GM06990 (cell line): ENCODE results near the gene CENPU.

Experiments
- DNase-seq: peaks from one replicate; pipeline ENCODE4 v3.0.0-alpha.2; 2011; ENCODE audit not compliant: insufficient read length; ENCODE audit errors: extremely low read depth
- H3K27me3 ChIP-seq: replicated peaks from 2 replicates; pipeline ENCODE4 v1.6.0; 2011; ENCODE audit warnings: low read length; ENCODE audit not compliant: control insufficient read depth, insufficient read depth
- H3K36me3 ChIP-seq: 2 replicates; pipeline ENCODE4 v1.5.1; 2011; ENCODE audit warnings: low read length; ENCODE audit not compliant: control insufficient read depth, insufficient read depth
- H3K4me3 ChIP-seq: replicated peaks from 2 replicates; pipeline ENCODE4 v1.5.1; 2011; ENCODE audit warnings: low read depth, mild to moderate bottlenecking, control low read depth, low read length
- TF ChIP-seq, protein P1 (sequence below): IDR thresholded peaks from 2 replicates; pipeline ENCODE4 v1.5.1; 2011; ENCODE audit warnings: low read length, control low read depth, mild to moderate bottlenecking, inconsistent platforms; ENCODE audit not compliant: insufficient read depth, poor library complexity, severe bottlenecking

Gene CENPU

DNA sequence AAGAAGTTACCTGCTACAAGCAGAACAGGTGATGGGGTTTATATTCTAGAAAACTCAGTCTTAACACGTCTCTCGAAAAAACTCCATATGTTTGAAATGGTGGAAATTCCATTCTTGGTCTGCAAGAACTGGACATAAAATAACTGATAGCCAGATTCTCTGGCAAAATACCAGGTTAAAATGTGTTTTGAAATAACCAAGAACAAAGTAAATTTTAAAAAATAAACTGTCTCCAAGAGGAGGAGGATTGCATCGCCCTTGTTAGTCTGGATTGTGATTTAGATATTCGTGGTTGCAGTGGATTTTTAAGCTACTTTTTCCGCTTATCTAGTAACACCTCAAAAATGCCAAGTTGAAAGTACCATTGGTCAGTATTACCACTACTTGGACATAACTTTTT, 40.8 kb downstream of the CENPU start:
- H3K27me3 ChIP-seq = no peaks in the 10 kb centered on the region
- no peaks in the 10 kb centered on the region; the same call in 1 of the 2 replicates for H3K36me3 ChIP-seq
- TF ChIP-seq, protein P1, sequence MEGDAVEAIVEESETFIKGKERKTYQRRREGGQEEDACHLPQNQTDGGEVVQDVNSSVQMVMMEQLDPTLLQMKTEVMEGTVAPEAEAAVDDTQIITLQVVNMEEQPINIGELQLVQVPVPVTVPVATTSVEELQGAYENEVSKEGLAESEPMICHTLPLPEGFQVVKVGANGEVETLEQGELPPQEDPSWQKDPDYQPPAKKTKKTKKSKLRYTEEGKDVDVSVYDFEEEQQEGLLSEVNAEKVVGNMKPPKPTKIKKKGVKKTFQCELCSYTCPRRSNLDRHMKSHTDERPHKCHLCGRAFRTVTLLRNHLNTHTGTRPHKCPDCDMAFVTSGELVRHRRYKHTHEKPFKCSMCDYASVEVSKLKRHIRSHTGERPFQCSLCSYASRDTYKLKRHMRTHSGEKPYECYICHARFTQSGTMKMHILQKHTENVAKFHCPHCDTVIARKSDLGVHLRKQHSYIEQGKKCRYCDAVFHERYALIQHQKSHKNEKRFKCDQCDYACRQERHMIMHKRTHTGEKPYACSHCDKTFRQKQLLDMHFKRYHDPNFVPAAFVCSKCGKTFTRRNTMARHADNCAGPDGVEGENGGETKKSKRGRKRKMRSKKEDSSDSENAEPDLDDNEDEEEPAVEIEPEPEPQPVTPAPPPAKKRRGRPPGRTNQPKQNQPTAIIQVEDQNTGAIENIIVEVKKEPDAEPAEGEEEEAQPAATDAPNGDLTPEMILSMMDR = no peak
- no peak for DNase-seq
- H3K4me3 ChIP-seq = no peak overlapping the region

DNA sequence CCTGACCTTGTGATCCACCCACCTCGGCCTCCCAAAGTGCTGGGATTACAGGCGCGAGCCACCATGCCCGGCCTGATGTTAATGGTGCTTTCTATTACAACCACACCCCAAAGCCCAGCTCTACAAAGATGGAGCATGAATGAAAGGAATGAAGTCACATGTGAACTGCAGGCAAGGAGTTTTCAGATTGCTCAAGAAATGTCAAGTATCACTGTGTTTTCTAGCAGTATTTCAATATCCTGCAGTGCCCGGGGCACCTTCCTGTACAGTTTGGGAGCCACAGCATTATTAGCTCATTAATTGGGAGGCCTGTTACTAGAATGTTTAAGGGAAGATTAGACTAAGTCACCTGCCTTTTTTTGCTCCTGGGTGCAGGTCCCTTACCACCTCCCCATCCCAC, 44.2 kb downstream of the CENPU start:
- H3K27me3 ChIP-seq = no peaks in the 10 kb centered on the region
- TF ChIP-seq, protein P1 = no peak
- no peak overlapping the region for H3K4me3 ChIP-seq
- no peak for DNase-seq
- no peaks in the 10 kb centered on the region; the same call in none of the 2 replicates for H3K36me3 ChIP-seq

DNA sequence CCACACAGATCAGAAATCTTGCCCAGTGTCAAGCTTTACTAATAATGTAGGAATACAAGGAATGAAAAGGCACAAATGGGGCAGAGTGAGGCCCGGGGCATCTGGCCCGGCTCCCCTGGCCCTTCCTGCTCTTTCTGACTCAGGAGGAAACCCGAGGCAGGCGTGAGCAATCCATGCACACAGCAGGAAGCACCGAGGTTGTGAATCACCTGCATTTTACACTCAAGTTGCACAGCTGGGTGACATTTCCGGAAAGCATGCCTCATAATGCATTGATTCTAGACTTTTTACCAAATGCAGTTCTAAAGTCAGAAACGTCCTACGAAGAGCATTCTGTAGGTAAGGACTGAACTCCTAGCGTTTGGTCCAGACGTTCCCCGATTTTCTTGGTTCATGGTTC, 45.4 kb downstream of the CENPU start:
- no peaks in the 10 kb centered on the region; the same call in none of the 2 replicates for H3K36me3 ChIP-seq
- TF ChIP-seq, protein P1 = no peak
- no peak overlapping the region for H3K4me3 ChIP-seq
- no peaks in the 10 kb centered on the region for H3K27me3 ChIP-seq
- DNase-seq = no peak

DNA sequence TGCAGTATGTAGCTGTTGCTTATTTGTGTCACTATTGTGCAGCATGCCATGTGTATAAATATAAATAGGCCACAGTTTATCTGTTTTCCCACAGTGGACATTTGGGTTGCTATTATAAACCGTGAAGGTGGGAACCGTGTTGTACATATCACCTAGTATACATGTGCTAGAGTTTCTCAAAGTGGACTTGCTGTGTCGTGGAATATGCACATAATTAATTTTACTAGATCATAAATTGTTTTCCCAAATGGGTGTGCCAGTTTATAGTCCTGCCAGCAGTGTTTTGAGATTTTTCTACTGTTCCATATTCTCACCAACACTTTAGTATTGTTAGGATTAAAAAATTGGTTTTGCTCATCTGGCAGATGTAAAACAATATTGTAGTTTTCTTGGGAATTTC, 45.9 kb downstream of the CENPU start:
- no peak for DNase-seq
- TF ChIP-seq, protein P1 = no peak
- no peaks in the 10 kb centered on the region; the same call in none of the 2 replicates for H3K36me3 ChIP-seq
- H3K27me3 ChIP-seq = no peaks in the 10 kb centered on the region
- H3K4me3 ChIP-seq = no peak overlapping the region

DNA sequence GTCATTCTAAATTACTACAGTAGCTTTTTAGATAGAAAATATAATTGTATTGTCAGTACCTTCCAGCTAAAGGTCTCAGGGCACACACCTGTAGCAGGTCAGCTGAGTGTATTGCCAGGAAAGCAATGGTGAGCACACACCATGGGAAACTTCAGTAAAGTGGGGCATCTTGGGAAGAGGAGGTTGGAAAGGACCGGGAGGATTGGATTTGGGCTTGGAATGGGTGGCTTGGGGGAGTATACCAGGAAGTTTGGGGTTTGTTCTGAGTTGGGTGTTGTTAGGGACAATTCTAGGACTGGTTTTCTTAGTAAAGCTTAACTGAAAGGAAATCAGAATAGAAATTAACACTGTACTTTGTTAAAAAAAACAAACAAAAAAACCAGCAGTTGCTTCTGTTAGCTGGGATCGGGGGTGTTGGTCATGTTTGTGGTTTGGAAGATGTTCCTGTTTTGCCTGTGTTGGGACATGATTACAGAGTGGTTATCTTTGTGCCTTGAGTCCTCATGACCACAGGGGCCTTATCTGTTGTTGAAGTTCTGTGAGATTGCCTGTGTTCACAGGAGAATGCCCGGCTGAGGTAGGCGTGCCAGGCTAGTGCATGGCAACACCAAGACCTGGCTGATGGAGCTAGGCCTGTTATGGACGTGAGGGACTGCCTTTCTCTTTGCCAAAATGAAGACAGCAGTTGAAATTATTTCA, 49.3 kb downstream of the CENPU start:
- Histone ChIP-seq H3K36me3 (no peaks in the 10 kb centered on the region; the same call in none of the 2 replicates), H3K4me3 (no peak overlapping the region), H3K27me3 (no peaks in the 10 kb centered on the region)
- TF ChIP-seq, protein P1 = no peak
- DNase-seq = no peak

DNA sequence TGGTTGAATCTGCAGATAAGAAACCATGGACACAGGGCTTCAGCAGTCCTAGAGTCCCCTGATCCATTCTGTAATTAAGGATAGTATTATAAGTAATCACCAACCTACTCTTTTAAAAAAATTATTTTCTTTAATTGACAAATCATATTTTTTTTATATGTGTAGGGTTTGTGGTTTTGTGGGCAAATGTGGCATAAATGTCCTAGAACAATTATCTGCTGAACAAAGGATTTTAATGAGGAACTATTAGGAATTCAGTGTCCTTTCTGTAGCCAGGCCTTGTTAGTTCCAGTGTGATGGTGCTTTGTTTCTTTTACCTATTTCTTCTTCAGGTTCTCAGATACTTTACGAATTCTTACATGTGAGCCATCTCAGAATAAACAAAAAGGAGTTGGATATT, 52.0 kb downstream of the CENPU start:
- Histone ChIP-seq H3K4me3 (no peak overlapping the region), H3K36me3 (no peaks in the 10 kb centered on the region; the same call in 1 of the 2 replicates), H3K27me3 (no peaks in the 10 kb centered on the region)
- TF ChIP-seq, protein P1 = no peak
- no peak for DNase-seq
